ENCODE results near the gene ELP4.
"Not testable (repeated sequence)": the region's sequence is repeated elsewhere in the genome, so short reads cannot be mapped to it uniquely, and the experiment has no call there.

DNA sequence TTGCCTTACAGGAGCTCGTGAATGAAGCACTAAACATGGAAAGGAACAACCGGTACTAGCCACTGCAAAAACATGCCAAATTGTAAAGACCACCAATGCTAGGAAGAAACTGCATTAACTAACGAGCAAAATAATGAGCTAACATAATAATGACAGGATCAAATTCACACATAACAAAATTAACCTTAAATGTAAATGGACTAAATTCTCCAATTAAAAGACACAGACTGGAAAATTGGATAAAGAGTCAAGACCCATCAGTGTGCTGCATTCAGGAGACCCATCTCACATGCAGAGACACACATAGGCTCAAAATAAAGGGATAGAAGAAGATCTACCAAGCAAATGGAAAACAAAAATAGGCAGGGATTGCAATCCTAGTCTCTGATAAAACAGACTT is 66.2 kb downstream of the ELP4 start:
- TF ChIP-seq CTCF, POLR2A (IDR thresholded peaks at IDR 0.05): not testable (repeated sequence)
